ENCODE data around the gene CACNA2D1.

Gene CACNA2D1

GRCh38 chr7:81990395-81990794 lies 453.2 kb downstream of the CACNA2D1 start:
- Histone ChIP-seq H3K4me3 (ENCODE audit: low read length) (no peak overlapping the region), H3K27me3 (ENCODE audit: control insufficient read depth, insufficient read depth, low read length) (no peaks in the 10 kb centered on the region), H3K36me3 (ENCODE audit: control insufficient read depth, insufficient read depth, low read length) (no peaks in the 10 kb centered on the region), H3K9ac (ENCODE audit: low read length) (no peak overlapping the region), H3K9me3 (ENCODE audit: control insufficient read depth, low read length) (no peaks in the 10 kb centered on the region), H3K4me1 (ENCODE audit: control insufficient read depth, insufficient read depth, low read length) (no peaks in the 10 kb centered on the region)

GRCh38 chr7:81986723-81987470 lies 456.7 kb downstream of the CACNA2D1 start:
- Histone ChIP-seq H3K27me3 (ENCODE audit: control insufficient read depth, insufficient read depth, low read length) (no peaks in the 10 kb centered on the region), H3K4me1 (ENCODE audit: control insufficient read depth, insufficient read depth, low read length) (no peaks in the 10 kb centered on the region), H3K9me3 (ENCODE audit: control insufficient read depth, low read length) (no peaks in the 10 kb centered on the region), H3K36me3 (ENCODE audit: control insufficient read depth, insufficient read depth, low read length) (no peaks in the 10 kb centered on the region), H3K4me3 (ENCODE audit: low read length) (no peak overlapping the region), H3K9ac (ENCODE audit: low read length) (no peak overlapping the region)

GRCh38 chr7:81983406-81983805 lies 460.2 kb downstream of the CACNA2D1 start:
- Histone ChIP-seq H3K4me1 (ENCODE audit: control insufficient read depth, insufficient read depth, low read length) (no peaks in the 10 kb centered on the region), H3K9ac (ENCODE audit: low read length) (no peak overlapping the region), H3K36me3 (ENCODE audit: control insufficient read depth, insufficient read depth, low read length) (no peaks in the 10 kb centered on the region), H3K9me3 (ENCODE audit: control insufficient read depth, low read length) (no peaks in the 10 kb centered on the region), H3K27me3 (ENCODE audit: control insufficient read depth, insufficient read depth, low read length) (no peaks in the 10 kb centered on the region), H3K4me3 (ENCODE audit: low read length) (no peak overlapping the region)

GRCh38 chr7:81973117-81973516 lies 470.5 kb downstream of the CACNA2D1 start:
- Histone ChIP-seq H3K36me3 (ENCODE audit: control insufficient read depth, insufficient read depth, low read length) (no peaks in the 10 kb centered on the region), H3K4me3 (ENCODE audit: low read length) (no peak overlapping the region), H3K27me3 (ENCODE audit: control insufficient read depth, insufficient read depth, low read length) (no peaks in the 10 kb centered on the region), H3K4me1 (ENCODE audit: control insufficient read depth, insufficient read depth, low read length) (no peaks in the 10 kb centered on the region), H3K9me3 (ENCODE audit: control insufficient read depth, low read length) (no peaks in the 10 kb centered on the region), H3K9ac (ENCODE audit: low read length) (no peak overlapping the region)

- Histone ChIP-seq H3K27me3 (ENCODE audit: control insufficient read depth, insufficient read depth, low read length) (no peaks in the 10 kb centered on the region), H3K9ac (ENCODE audit: low read length) (no peak overlapping the region), H3K4me1 (ENCODE audit: control insufficient read depth, insufficient read depth, low read length) (no peaks in the 10 kb centered on the region), H3K4me3 (ENCODE audit: low read length) (no peak overlapping the region), H3K9me3 (ENCODE audit: control insufficient read depth, low read length) (no peaks in the 10 kb centered on the region), H3K36me3 (ENCODE audit: control insufficient read depth, insufficient read depth, low read length) (no peaks in the 10 kb centered on the region)
Observed at GRCh38 chr7:81960026-81960425, 483.6 kb downstream of the CACNA2D1 start.

- Histone ChIP-seq H3K9me3 (ENCODE audit: control insufficient read depth, low read length) (no peaks in the 10 kb centered on the region), H3K4me3 (ENCODE audit: low read length) (no peak overlapping the region), H3K27me3 (ENCODE audit: control insufficient read depth, insufficient read depth, low read length) (no peaks in the 10 kb centered on the region), H3K9ac (ENCODE audit: low read length) (no peak overlapping the region), H3K4me1 (ENCODE audit: control insufficient read depth, insufficient read depth, low read length) (no peaks in the 10 kb centered on the region), H3K36me3 (ENCODE audit: control insufficient read depth, insufficient read depth, low read length) (no peaks in the 10 kb centered on the region)
Observed at GRCh38 chr7:81957517-81957916, 486.1 kb downstream of the CACNA2D1 start.

- H3K4me3 ChIP-seq (ENCODE audit: low read length) = no peak overlapping the region
- no peaks in the 10 kb centered on the region for H3K27me3 ChIP-seq (ENCODE audit: control insufficient read depth, insufficient read depth, low read length)
- no peaks in the 10 kb centered on the region for H3K4me1 ChIP-seq (ENCODE audit: control insufficient read depth, insufficient read depth, low read length)
- H3K36me3 ChIP-seq (ENCODE audit: control insufficient read depth, insufficient read depth, low read length) = no peaks in the 10 kb centered on the region
- no peak overlapping the region for H3K9ac ChIP-seq (ENCODE audit: low read length)
- H3K9me3 ChIP-seq (ENCODE audit: control insufficient read depth, low read length) = no peaks in the 10 kb centered on the region
Observed at GRCh38 chr7:81956520-81956919, 487.1 kb downstream of the CACNA2D1 start.

GRCh38 chr7:81949306-81949705 lies 494.3 kb downstream of the CACNA2D1 start:
- Histone ChIP-seq H3K9ac (ENCODE audit: low read length) (no peak overlapping the region), H3K9me3 (ENCODE audit: control insufficient read depth, low read length) (no peaks in the 10 kb centered on the region), H3K4me1 (ENCODE audit: control insufficient read depth, insufficient read depth, low read length) (no peaks in the 10 kb centered on the region), H3K27me3 (ENCODE audit: control insufficient read depth, insufficient read depth, low read length) (no peaks in the 10 kb centered on the region), H3K36me3 (ENCODE audit: control insufficient read depth, insufficient read depth, low read length) (no peaks in the 10 kb centered on the region), H3K4me3 (ENCODE audit: low read length) (no peak overlapping the region)

- Histone ChIP-seq H3K4me3 (ENCODE audit: low read length) (no peak overlapping the region), H3K27me3 (ENCODE audit: control insufficient read depth, insufficient read depth, low read length) (no peaks in the 10 kb centered on the region), H3K9ac (ENCODE audit: low read length) (no peak overlapping the region), H3K4me1 (ENCODE audit: control insufficient read depth, insufficient read depth, low read length) (no peaks in the 10 kb centered on the region), H3K36me3 (ENCODE audit: control insufficient read depth, insufficient read depth, low read length) (no peaks in the 10 kb centered on the region), H3K9me3 (ENCODE audit: control insufficient read depth, low read length) (no peaks in the 10 kb centered on the region)
Observed at GRCh38 chr7:81944058-81944457, 499.5 kb downstream of the CACNA2D1 start.

- H3K36me3 ChIP-seq (ENCODE audit: control insufficient read depth, insufficient read depth, low read length) = no peaks in the 10 kb centered on the region
Observed at GRCh38 chr7:81937091-81937490, 506.5 kb downstream of the CACNA2D1 start.

GRCh38 chr7:81934596-81935301 lies 508.8 kb downstream of the CACNA2D1 start:
- Histone ChIP-seq H3K9me3 (ENCODE audit: control insufficient read depth, low read length) (no peaks in the 10 kb centered on the region), H3K9ac (ENCODE audit: low read length) (no peak overlapping the region), H3K4me1 (ENCODE audit: control insufficient read depth, insufficient read depth, low read length) (no peaks in the 10 kb centered on the region), H3K27me3 (ENCODE audit: control insufficient read depth, insufficient read depth, low read length) (no peaks in the 10 kb centered on the region), H3K4me3 (ENCODE audit: low read length) (no peak overlapping the region), H3K36me3 (ENCODE audit: control insufficient read depth, insufficient read depth, low read length) (no peaks in the 10 kb centered on the region)

More at GRCh38 chr7:81937091-81937490, 506.5 kb downstream of the CACNA2D1 start:
- H3K4me3 ChIP-seq (ENCODE audit: low read length) = no peak overlapping the region
- H3K4me1 ChIP-seq (ENCODE audit: control insufficient read depth, insufficient read depth, low read length) = no peaks in the 10 kb centered on the region
- H3K9me3 ChIP-seq (ENCODE audit: control insufficient read depth, low read length) = no peaks in the 10 kb centered on the region
- no peak overlapping the region for H3K9ac ChIP-seq (ENCODE audit: low read length)
- H3K27me3 ChIP-seq (ENCODE audit: control insufficient read depth, insufficient read depth, low read length) = no peaks in the 10 kb centered on the region

- Histone ChIP-seq H3K4me1 (ENCODE audit: control insufficient read depth, insufficient read depth, low read length) (no peaks in the 10 kb centered on the region), H3K9ac (ENCODE audit: low read length) (no peak overlapping the region), H3K27me3 (ENCODE audit: control insufficient read depth, insufficient read depth, low read length) (no peaks in the 10 kb centered on the region), H3K4me3 (ENCODE audit: low read length) (no peak overlapping the region), H3K36me3 (ENCODE audit: control insufficient read depth, insufficient read depth, low read length) (no peaks in the 10 kb centered on the region), H3K9me3 (ENCODE audit: control insufficient read depth, low read length) (no peaks in the 10 kb centered on the region)
Observed at GRCh38 chr7:81932936-81933335, 510.6 kb downstream of the CACNA2D1 start.
